GM18499 (cell line): ENCODE measurements around the gene COX7B.
"Not testable (repeated sequence)": the region's sequence is repeated elsewhere in the genome, so short reads cannot be mapped to it uniquely, and the experiment has no call there.

ENCODE experiments used
- ATAC-seq: cut with Tn5 transposase; IDR thresholded peaks from one replicate; pipeline ENCODE4 v1.9.1; 2021; ENCODE audit warnings: moderate number of reproducible peaks; ENCODE audit not compliant: insufficient read depth, unreplicated experiment

COX7B gene

GRCh38 chrX:77938083-77938680, 38.9 kb downstream of the COX7B start:
- no peak for ATAC-seq

GRCh38 chrX:77945031-77945430, 45.8 kb downstream of the COX7B start:
- not testable (repeated sequence) for ATAC-seq

GRCh38 chrX:77945910-77946545, 46.8 kb downstream of the COX7B start:
- ATAC-seq: no peak

GRCh38 chrX:77946571-77946970, 47.3 kb downstream of the COX7B start:
- no peak for ATAC-seq

GRCh38 chrX:77949840-77950239, 50.6 kb downstream of the COX7B start:
- ATAC-seq: no peak

GRCh38 chrX:77952173-77952572, 52.9 kb downstream of the COX7B start:
- no peak for ATAC-seq

- no peak for ATAC-seq
These were observed 54.0 kb downstream of the COX7B start for GRCh38 chrX:77953302-77953701.

- no peak for ATAC-seq
These were observed 54.4 kb downstream of the COX7B start for GRCh38 chrX:77953708-77954107.
